ENCODE results near the gene PDE6B. TPM values are rescaled to one million over a fixed set of nuclear protein-coding genes. Genes with fewer than 3 reads are reported as not detected.
A peak's percentile ranks its signal among the peaks of the same experiment; 100 is the strongest.

The PDE6B gene
- total and polyA plus RNA-seq, 2 of the 13 experiments (the other 11 are each of a cell fraction or from before 2014, with no cell fraction given) = 0.38 to 0.40 TPM

- TF ChIP-seq ELF4 (CRISPR knock-in tag; IDR thresholded peaks at IDR 0.05; ENCODE audit: borderline replicate concordance) = no peak
- no peak for TF ChIP-seq HHEX (CRISPR knock-in tag; IDR thresholded peaks at IDR 0.05)
- TF ChIP-seq ARNT2 (CRISPR knock-in tag; IDR thresholded peaks at IDR 0.05; ENCODE audit: low read depth) = no peak
- no peak for TF ChIP-seq SMAD9 (CRISPR knock-in tag; IDR thresholded peaks at IDR 0.05)
- TF ChIP-seq, protein P1, sequence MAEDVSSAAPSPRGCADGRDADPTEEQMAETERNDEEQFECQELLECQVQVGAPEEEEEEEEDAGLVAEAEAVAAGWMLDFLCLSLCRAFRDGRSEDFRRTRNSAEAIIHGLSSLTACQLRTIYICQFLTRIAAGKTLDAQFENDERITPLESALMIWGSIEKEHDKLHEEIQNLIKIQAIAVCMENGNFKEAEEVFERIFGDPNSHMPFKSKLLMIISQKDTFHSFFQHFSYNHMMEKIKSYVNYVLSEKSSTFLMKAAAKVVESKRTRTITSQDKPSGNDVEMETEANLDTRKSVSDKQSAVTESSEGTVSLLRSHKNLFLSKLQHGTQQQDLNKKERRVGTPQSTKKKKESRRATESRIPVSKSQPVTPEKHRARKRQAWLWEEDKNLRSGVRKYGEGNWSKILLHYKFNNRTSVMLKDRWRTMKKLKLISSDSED (CRISPR knock-in tag; IDR thresholded peaks at IDR 0.05) = no peak
- no peak for TF ChIP-seq ZNF790 (CRISPR knock-in tag; IDR thresholded peaks at IDR 0.05; ENCODE audit: borderline replicate concordance)
- no peak for TF ChIP-seq ZNF317 (CRISPR knock-in tag; IDR thresholded peaks at IDR 0.05)
- TF ChIP-seq SUZ12 (IDR thresholded peaks at IDR 0.05; ENCODE audit: low read depth, low read length) = no peak
- TF ChIP-seq THAP11 (CRISPR knock-in tag; IDR thresholded peaks at IDR 0.05) = no peak
- TF ChIP-seq ZNF12 (CRISPR knock-in tag; IDR thresholded peaks at IDR 0.05) = no peak
- no peak for TF ChIP-seq ZNF768 (CRISPR knock-in tag; IDR thresholded peaks at IDR 0.05)
- TF ChIP-seq FOXO4 (CRISPR knock-in tag; conservative IDR thresholded peaks at IDR 0.05) = no peak
- no peak for TF ChIP-seq MYNN (CRISPR knock-in tag; IDR thresholded peaks at IDR 0.05; ENCODE audit: low read depth)
- TF ChIP-seq RBM22 (optimal IDR thresholded peaks at IDR 0.05; ENCODE audit: low read length) = no peak
- no peak for TF ChIP-seq ZNF367 (CRISPR knock-in tag; IDR thresholded peaks at IDR 0.05; ENCODE audit: borderline replicate concordance)
- 0 out of 2 replicates have a peak, but pooled peaks have one; percentile 29 for TF ChIP-seq ELF3 (CRISPR knock-in tag; IDR thresholded peaks at IDR 0.05)
- no peak for TF ChIP-seq SKI (IDR thresholded peaks at IDR 0.05; ENCODE audit: partially characterized antibody)
- TF ChIP-seq, protein P2, sequence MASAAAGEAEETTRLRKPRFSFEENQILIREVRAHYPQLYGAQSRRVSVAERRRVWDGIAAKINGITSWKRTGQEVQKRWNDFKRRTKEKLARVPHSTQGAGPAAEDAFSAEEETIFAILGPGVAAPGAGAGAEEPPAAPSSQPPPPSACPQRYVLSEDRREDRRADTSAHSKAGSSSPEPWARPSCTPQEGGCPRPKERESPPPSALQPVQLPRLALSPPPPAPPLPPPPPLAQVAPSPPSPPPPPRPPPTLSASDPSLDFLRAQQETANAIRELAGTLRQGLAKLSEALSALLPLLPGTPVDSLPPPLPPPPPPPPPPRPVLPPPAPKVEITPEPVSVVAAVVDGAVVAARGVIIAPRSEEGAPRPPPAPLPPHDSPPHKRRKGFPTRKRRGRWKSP (CRISPR knock-in tag; IDR thresholded peaks at IDR 0.05) = no peak
- TF ChIP-seq, protein P3, sequence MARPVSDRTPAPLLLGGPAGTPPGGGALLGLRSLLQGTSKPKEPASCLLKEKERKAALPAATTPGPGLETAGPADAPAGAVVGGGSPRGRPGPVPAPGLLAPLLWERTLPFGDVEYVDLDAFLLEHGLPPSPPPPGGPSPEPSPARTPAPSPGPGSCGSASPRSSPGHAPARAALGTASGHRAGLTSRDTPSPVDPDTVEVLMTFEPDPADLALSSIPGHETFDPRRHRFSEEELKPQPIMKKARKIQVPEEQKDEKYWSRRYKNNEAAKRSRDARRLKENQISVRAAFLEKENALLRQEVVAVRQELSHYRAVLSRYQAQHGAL (CRISPR knock-in tag; IDR thresholded peaks at IDR 0.05; ENCODE audit: not compliant biosample characterization) = no peak
Measured at GRCh38 chr4:602559-602942, 22.8 kb upstream of the PDE6B start (continued).
